ENCODE data around the gene BTBD9.

BTBD9 gene

GRCh38 chr6:38339914-38340313 is 299.8 kb downstream of the BTBD9 start:
- ChIA-PET POLR2A (no interaction called here), CTCF (no interaction called here)
- no peak overlapping the region for H3K4me3 ChIP-seq (ENCODE audit: low read depth, low read length)
- TF ChIP-seq CTCF (IDR thresholded peaks at IDR 0.05; ENCODE audit: insufficient read depth, low read length, missing control alignments), result no peak
- DNase-seq (ENCODE audit: low read depth, low spot score), result no peak

GRCh38 chr6:38337819-38338465 is 301.8 kb downstream of the BTBD9 start:
- no peak overlapping the region for H3K4me3 ChIP-seq (ENCODE audit: low read depth, low read length)
- ChIA-PET CTCF (interaction anchor here (0.8 to 1.5 kb wide), 5 partner anchors 8 to 149 kb away, joined by 3 to 4 read pairs (median 4); no protein-coding TSS in a partner anchor), POLR2A (no interaction called here)
- no peak for DNase-seq (ENCODE audit: low read depth, low spot score)
- peak; percentile 39 for TF ChIP-seq CTCF (IDR thresholded peaks at IDR 0.05; ENCODE audit: insufficient read depth, low read length, missing control alignments)

GRCh38 chr6:38336922-38337321 is 302.8 kb downstream of the BTBD9 start:
- no peak for TF ChIP-seq CTCF (IDR thresholded peaks at IDR 0.05; ENCODE audit: insufficient read depth, low read length, missing control alignments)
- DNase-seq (ENCODE audit: low read depth, low spot score), result no peak
- ChIA-PET POLR2A (no interaction called here), CTCF (interaction anchor here (0.7 to 1.5 kb wide), 7 partner anchors 8 to 157 kb away, joined by 3 to 4 read pairs (median 3); no protein-coding TSS in a partner anchor)
- no peak overlapping the region for H3K4me3 ChIP-seq (ENCODE audit: low read depth, low read length)

GRCh38 chr6:38326837-38327236 is 312.9 kb downstream of the BTBD9 start:
- no peak for DNase-seq (ENCODE audit: low read depth, low spot score)
- ChIA-PET CTCF (interaction anchor here (0.8 kb wide), 1 partner anchor 11 kb away, joined by 3 read pairs; no protein-coding TSS in a partner anchor), POLR2A (no interaction called here)

GRCh38 chr6:38323216-38323615 is 316.5 kb downstream of the BTBD9 start:
- no peak for TF ChIP-seq CTCF (IDR thresholded peaks at IDR 0.05; ENCODE audit: insufficient read depth, low read length, missing control alignments)
- H3K4me3 ChIP-seq (ENCODE audit: low read depth, low read length), result no peak overlapping the region
- no peak for DNase-seq (ENCODE audit: low read depth, low spot score)
- CTCF ChIA-PET, result interaction anchor here (1.1 to 1.8 kb wide), 3 partner anchors 14 to 170 kb away, joined by 3 to 4 read pairs (median 3); no protein-coding TSS in a partner anchor
- POLR2A ChIA-PET, result no interaction called here

More at GRCh38 chr6:38326837-38327236, 312.9 kb downstream of the BTBD9 start:
- no peak for TF ChIP-seq CTCF (IDR thresholded peaks at IDR 0.05; ENCODE audit: insufficient read depth, low read length, missing control alignments)
- no peak overlapping the region for H3K4me3 ChIP-seq (ENCODE audit: low read depth, low read length)

- no peak for TF ChIP-seq CTCF (IDR thresholded peaks at IDR 0.05; ENCODE audit: insufficient read depth, low read length, missing control alignments)
- H3K4me3 ChIP-seq (ENCODE audit: low read depth, low read length), result no peak overlapping the region
- DNase-seq (ENCODE audit: low read depth, low spot score), result no peak
- ChIA-PET POLR2A (interaction anchor here (0.5 kb wide), 1 partner anchor 248 kb away, joined by 3 read pairs; no protein-coding TSS in a partner anchor), CTCF (no interaction called here)
Observed at GRCh38 chr6:38322138-38322537, 317.6 kb downstream of the BTBD9 start.

Data from AG04449 (cell line).